ENCODE data around the gene CXCL6.

The CXCL6 gene

GRCh38 chr4:73836373-73837279, at the start of gene CXCL6:
TSS of gene CXCL6 (plus strand) at chr4:73836678. CDS start at chr4:73836751, 73 bp downstream.
- ATAC-seq = no peak; the same call in 2 of the 3 replicates
- no peak for TF ChIP-seq RARB (CRISPR knock-in tag; IDR thresholded peaks at IDR 0.05)
- no peak for TF ChIP-seq GLIS3 (CRISPR knock-in tag; IDR thresholded peaks at IDR 0.05)
- TF ChIP-seq TSHZ2 (CRISPR knock-in tag; IDR thresholded peaks at IDR 0.05) = no peak
- no peak for TF ChIP-seq ISL1 (CRISPR knock-in tag; IDR thresholded peaks at IDR 0.05)
- TF ChIP-seq ZC3H10 (CRISPR knock-in tag; IDR thresholded peaks at IDR 0.05) = no peak
- TF ChIP-seq ZFP30 (CRISPR knock-in tag; IDR thresholded peaks at IDR 0.05) = no peak

- TF ChIP-seq ZNF565 (CRISPR knock-in tag; conservative IDR thresholded peaks at IDR 0.05; ENCODE audit: low read depth) (no peak), ESRRG (CRISPR knock-in tag; IDR thresholded peaks at IDR 0.05) (no peak), BACH2 (CRISPR knock-in tag; IDR thresholded peaks at IDR 0.05; ENCODE audit: borderline replicate concordance) (no peak), PATZ1 (CRISPR knock-in tag; IDR thresholded peaks at IDR 0.05; ENCODE audit: borderline replicate concordance) (no peak), ARNTL (CRISPR knock-in tag; IDR thresholded peaks at IDR 0.05; ENCODE audit: borderline replicate concordance, low read depth) (no peak), ZNF70 (CRISPR knock-in tag; IDR thresholded peaks at IDR 0.05) (no peak), TOX (CRISPR knock-in tag; IDR thresholded peaks at IDR 0.05; ENCODE audit: borderline replicate concordance) (no peak)
- no peak for ATAC-seq
Observed at GRCh38 chr4:73788411-73788810, 48.1 kb upstream of the CXCL6 start.

GRCh38 chr4:73798842-73799241, 37.6 kb upstream of the CXCL6 start:
- TF ChIP-seq ZNF565 (CRISPR knock-in tag; conservative IDR thresholded peaks at IDR 0.05; ENCODE audit: low read depth) = no peak
- TF ChIP-seq POU6F1 (CRISPR knock-in tag; IDR thresholded peaks at IDR 0.05; ENCODE audit: borderline replicate concordance, low read depth) = no peak
- TF ChIP-seq ARNTL (CRISPR knock-in tag; IDR thresholded peaks at IDR 0.05; ENCODE audit: borderline replicate concordance, low read depth) = no peak
- TF ChIP-seq ZNF8 (CRISPR knock-in tag; IDR thresholded peaks at IDR 0.05) = no peak
- no peak for TF ChIP-seq ZNF70 (CRISPR knock-in tag; IDR thresholded peaks at IDR 0.05)
- no peak for TF ChIP-seq CSDC2 (CRISPR knock-in tag; IDR thresholded peaks at IDR 0.05)
- no peak for TF ChIP-seq OSR1 (CRISPR knock-in tag; IDR thresholded peaks at IDR 0.05)
- TF ChIP-seq BACH2 (CRISPR knock-in tag; IDR thresholded peaks at IDR 0.05; ENCODE audit: borderline replicate concordance) = no peak
- TF ChIP-seq ZFP3 (CRISPR knock-in tag; IDR thresholded peaks at IDR 0.05) = no peak
- TF ChIP-seq TCF4 (CRISPR knock-in tag; IDR thresholded peaks at IDR 0.05; ENCODE audit: borderline replicate concordance) = no peak
- TF ChIP-seq ZC3H10 (CRISPR knock-in tag; IDR thresholded peaks at IDR 0.05) = no peak
- no peak for TF ChIP-seq TSHZ2 (CRISPR knock-in tag; IDR thresholded peaks at IDR 0.05)
- no peak for TF ChIP-seq PPARA (CRISPR knock-in tag; IDR thresholded peaks at IDR 0.05; ENCODE audit: borderline replicate concordance)
- TF ChIP-seq CSRNP3 (CRISPR knock-in tag; IDR thresholded peaks at IDR 0.05) = no peak
- TF ChIP-seq RARB (CRISPR knock-in tag; IDR thresholded peaks at IDR 0.05) = no peak
- no peak for TF ChIP-seq PATZ1 (CRISPR knock-in tag; IDR thresholded peaks at IDR 0.05; ENCODE audit: borderline replicate concordance)
- no peak for TF ChIP-seq SNAI2 (CRISPR knock-in tag; IDR thresholded peaks at IDR 0.05)
- TF ChIP-seq TOX (CRISPR knock-in tag; IDR thresholded peaks at IDR 0.05; ENCODE audit: borderline replicate concordance) = no peak
- no peak for TF ChIP-seq ISL1 (CRISPR knock-in tag; IDR thresholded peaks at IDR 0.05)
- TF ChIP-seq ZFP30 (CRISPR knock-in tag; IDR thresholded peaks at IDR 0.05) = no peak
- ATAC-seq = no peak
